Fibroblast of villous mesenchyme (primary cell): Measurements from ENCODE around the gene C16orf86. TPM values are rescaled to one million over a fixed set of nuclear protein-coding genes. Genes with fewer than 3 reads are reported as not detected.

Experiments
- DNase-seq: peaks from one replicate; pipeline ENCODE4 v3.0.0-alpha.2; 2010; ENCODE audit warnings: low read depth
- H3K4me3 ChIP-seq: 2 replicates; pipeline ENCODE4 v1.5.1; 2011; ENCODE audit warnings: low read depth, mild to moderate bottlenecking, low read length
- total RNA-seq: library from RNA; depleted of rRNA; stranded (reverse); fragments of >200 nt; gene quantifications from 2 replicates; pipeline ENCODE4 v1.2.3, GENCODE V29; 2012
- TF ChIP-seq, protein P1 (sequence below): IDR thresholded peaks from 2 replicates; pipeline ENCODE4 v1.5.1; 2012; ENCODE audit warnings: low read depth, mild to moderate bottlenecking, low read length; ENCODE audit not compliant: insufficient read depth

C16orf86 gene
- total RNA-seq, 1 donor, result 1.3 TPM

- TF ChIP-seq, protein P1, sequence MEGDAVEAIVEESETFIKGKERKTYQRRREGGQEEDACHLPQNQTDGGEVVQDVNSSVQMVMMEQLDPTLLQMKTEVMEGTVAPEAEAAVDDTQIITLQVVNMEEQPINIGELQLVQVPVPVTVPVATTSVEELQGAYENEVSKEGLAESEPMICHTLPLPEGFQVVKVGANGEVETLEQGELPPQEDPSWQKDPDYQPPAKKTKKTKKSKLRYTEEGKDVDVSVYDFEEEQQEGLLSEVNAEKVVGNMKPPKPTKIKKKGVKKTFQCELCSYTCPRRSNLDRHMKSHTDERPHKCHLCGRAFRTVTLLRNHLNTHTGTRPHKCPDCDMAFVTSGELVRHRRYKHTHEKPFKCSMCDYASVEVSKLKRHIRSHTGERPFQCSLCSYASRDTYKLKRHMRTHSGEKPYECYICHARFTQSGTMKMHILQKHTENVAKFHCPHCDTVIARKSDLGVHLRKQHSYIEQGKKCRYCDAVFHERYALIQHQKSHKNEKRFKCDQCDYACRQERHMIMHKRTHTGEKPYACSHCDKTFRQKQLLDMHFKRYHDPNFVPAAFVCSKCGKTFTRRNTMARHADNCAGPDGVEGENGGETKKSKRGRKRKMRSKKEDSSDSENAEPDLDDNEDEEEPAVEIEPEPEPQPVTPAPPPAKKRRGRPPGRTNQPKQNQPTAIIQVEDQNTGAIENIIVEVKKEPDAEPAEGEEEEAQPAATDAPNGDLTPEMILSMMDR, result no peak
- no peak overlapping the region for H3K4me3 ChIP-seq
- no peak for DNase-seq
Measured at GRCh38 chr16:67716097-67716496, 49.5 kb downstream of the C16orf86 start.

Other genes with a start within 250 kb of the C16orf86 start
- not detected in 2 replicates for gene HSD11B2, start 235.7 kb upstream of the C16orf86 start, total RNA-seq
- gene ATP6V0D1, start 185.7 kb upstream of the C16orf86 start, total RNA-seq, result 107 and 122 TPM in 2 replicates
- not detected in 2 replicates for gene AGRP, start 183.3 kb upstream of the C16orf86 start, total RNA-seq
- gene RIPOR1, start 138.0 kb upstream of the C16orf86 start, total RNA-seq, result 25.5 and 35.1 TPM in 2 replicates
- 26.1 and 33.7 TPM in 2 replicates for gene CTCF, start 104.3 kb upstream of the C16orf86 start, total RNA-seq
- under 0.01 TPM in 2 replicates for gene CARMIL2, start 21.7 kb upstream of the C16orf86 start, total RNA-seq
- 15.1 and 19.3 TPM in 2 replicates for gene ACD, start 6.6 kb upstream of the C16orf86 start, total RNA-seq
- 0.97 and 2.6 TPM in 2 replicates for gene PARD6A, start 5.9 kb upstream of the C16orf86 start, total RNA-seq
- 10.0 and 11.2 TPM in 2 replicates for gene ENKD1, start 64 bp upstream of the C16orf86 start, total RNA-seq
- 13.5 and 15.5 TPM in 2 replicates for gene GFOD2, start 52.5 kb downstream of the C16orf86 start, total RNA-seq
- gene RANBP10, start 139.7 kb downstream of the C16orf86 start, total RNA-seq, result 6.1 and 8.6 TPM in 2 replicates
- gene TSNAXIP1, start 140.1 kb downstream of the C16orf86 start, total RNA-seq, result 0.32 and 1.3 TPM in 2 replicates
- 24.8 and 28.9 TPM in 2 replicates for gene THAP11, start 175.5 kb downstream of the C16orf86 start, total RNA-seq
- gene NUTF2, start 180.1 kb downstream of the C16orf86 start, total RNA-seq, result 255 and 342 TPM in 2 replicates
- 31.6 and 39.7 TPM in 2 replicates for gene CENPT, start 180.9 kb downstream of the C16orf86 start, total RNA-seq
- gene EDC4, start 206.2 kb downstream of the C16orf86 start, total RNA-seq, result 60.6 and 85.1 TPM in 2 replicates
- gene NRN1L, start 218.1 kb downstream of the C16orf86 start, total RNA-seq, result not detected in 2 replicates
- 13.0 and 13.2 TPM in 2 replicates for gene PSKH1, start 226.4 kb downstream of the C16orf86 start, total RNA-seq